ENCODE measurements around the gene PDLIM5. TPM values are rescaled to one million over a fixed set of nuclear protein-coding genes. Genes with fewer than 3 reads are reported as not detected.

The PDLIM5 gene
- total RNA-seq, 4 donors from 2014 or later: 90.8 to 169 (median 121) TPM

DNA sequence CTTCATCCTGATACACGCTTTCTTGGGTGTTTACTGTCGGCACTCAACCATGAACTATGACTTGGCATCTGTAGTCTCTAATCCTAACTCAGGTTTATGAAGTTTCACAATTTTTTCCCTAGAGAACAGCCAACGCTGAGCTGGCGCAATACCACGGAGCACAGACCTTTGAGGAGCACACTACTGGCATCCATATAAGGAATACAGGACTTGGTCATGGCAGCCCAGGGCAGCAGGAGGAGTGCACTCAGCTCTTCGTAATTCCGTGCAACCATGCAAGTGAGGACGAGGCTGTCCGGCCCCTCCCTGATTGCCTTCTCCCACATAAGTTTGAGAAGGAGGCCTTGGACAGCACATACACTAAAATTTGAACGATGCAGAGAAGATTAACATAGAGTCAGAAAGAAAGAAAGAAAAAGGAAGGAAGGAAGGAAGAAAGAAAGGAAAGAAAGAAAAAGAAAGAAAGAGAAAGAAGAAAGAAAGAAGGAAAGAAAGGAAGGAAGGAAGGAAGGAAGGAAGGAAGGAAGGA, 41.0 kb upstream of the PDLIM5 start:
- TF ChIP-seq, protein P1, sequence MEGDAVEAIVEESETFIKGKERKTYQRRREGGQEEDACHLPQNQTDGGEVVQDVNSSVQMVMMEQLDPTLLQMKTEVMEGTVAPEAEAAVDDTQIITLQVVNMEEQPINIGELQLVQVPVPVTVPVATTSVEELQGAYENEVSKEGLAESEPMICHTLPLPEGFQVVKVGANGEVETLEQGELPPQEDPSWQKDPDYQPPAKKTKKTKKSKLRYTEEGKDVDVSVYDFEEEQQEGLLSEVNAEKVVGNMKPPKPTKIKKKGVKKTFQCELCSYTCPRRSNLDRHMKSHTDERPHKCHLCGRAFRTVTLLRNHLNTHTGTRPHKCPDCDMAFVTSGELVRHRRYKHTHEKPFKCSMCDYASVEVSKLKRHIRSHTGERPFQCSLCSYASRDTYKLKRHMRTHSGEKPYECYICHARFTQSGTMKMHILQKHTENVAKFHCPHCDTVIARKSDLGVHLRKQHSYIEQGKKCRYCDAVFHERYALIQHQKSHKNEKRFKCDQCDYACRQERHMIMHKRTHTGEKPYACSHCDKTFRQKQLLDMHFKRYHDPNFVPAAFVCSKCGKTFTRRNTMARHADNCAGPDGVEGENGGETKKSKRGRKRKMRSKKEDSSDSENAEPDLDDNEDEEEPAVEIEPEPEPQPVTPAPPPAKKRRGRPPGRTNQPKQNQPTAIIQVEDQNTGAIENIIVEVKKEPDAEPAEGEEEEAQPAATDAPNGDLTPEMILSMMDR (IDR thresholded peaks at IDR 0.05; ENCODE audit: low read depth): no peak

DNA sequence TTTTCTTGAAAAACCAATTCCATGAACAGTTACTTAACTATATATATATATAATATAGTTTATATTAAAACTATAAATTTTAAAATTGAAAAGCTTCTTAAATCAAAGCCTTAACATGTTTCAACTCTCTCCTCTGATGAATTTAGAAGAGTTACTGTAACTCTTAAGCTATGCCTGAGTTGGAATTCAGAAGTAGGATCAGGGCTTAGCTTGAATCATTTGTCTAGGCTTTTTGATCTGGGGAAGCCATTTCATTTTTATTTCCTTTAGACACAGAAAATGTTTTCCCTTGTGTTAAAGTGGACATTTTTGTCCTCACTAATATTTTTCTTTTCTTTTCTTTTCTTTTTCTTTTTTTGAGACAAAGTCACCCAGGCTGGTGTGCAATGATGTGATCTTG, 40.4 kb upstream of the PDLIM5 start:
- TF ChIP-seq, protein P1 (IDR thresholded peaks at IDR 0.05; ENCODE audit: low read depth): no peak

DNA sequence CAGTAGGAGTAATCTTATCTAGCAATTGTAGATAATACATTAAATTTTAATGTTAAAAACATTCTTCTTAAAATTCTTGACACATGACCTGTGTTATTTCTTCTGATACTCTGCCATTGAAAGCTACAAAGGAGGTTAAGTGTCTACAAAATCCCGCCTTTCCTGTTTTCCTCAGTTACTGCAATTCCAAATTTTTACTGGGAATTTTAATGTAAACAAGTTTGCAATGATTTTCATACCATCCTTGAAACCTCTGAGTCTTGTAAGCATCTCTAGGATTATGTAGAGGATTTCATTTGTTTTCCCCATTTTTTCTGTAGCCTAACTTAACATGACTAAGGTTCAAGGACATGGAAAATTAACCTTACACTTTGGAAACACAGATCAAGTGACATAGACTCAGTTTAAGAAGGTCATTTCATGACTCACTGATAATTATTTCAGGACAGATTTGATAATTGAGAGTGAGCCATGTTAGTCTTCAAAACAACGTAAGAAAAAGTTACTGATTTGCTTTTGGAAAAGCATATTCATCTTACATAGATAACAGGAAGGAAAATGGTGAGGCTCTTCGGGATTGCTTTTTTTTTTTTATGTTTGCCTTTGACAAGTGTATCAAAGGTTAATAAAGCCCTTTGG, 39.6 kb upstream of the PDLIM5 start:
- TF ChIP-seq, protein P1 (IDR thresholded peaks at IDR 0.05; ENCODE audit: low read depth): no peak

DNA sequence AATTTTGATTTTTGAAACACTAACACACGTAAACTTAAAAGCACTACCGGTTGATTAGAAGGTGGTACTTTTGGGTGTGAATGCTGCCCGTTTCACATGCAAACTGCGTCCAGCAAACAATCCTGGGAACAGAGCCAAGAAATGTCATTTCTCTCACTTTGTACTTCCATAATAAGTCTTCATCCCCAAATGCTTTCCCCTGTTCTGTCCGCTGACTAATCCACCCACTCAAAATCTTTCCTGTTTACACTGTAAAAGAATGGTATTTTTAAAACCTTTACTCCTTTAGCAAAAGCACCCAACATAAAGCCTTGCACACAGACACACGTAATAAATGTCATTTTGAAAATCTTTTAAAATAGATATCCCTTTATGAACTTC, 39.1 kb upstream of the PDLIM5 start:
- TF ChIP-seq, protein P1 (IDR thresholded peaks at IDR 0.05; ENCODE audit: low read depth): no peak

DNA sequence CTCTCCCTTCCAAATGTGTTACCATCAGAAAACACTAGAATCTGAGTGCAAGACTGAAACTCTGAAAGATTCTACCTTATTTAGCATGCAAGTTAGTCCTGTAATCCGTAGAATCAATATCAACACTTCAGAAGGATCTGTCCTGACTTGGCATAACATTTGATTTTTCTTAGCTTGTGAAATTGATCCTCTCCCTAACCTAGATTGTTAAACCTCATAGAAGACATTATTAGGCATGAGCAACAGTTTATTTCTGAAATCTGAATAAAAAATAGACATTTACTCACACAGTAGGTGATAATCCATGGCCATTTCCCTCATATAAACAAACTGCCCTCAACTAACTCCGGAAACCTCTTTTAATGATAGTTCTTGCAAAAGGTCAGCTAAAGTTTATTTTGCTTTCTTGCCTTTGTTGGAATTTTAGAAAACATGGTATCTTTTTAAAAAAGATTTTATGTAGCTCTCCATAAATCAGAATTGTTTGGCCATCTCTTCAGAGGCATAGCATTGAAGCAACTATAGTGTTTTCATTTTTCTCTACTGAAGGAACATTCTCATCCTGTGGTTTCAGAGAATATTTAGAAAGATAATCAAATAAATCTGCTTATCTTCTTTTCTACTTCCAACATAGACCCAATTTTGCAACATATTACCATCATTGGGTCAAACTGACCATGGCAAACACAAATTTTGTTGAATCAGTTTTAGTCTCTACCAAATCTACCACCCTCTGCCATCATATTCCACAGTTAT, 38.5 kb upstream of the PDLIM5 start:
- TF ChIP-seq, protein P1 (IDR thresholded peaks at IDR 0.05; ENCODE audit: low read depth): no peak

DNA sequence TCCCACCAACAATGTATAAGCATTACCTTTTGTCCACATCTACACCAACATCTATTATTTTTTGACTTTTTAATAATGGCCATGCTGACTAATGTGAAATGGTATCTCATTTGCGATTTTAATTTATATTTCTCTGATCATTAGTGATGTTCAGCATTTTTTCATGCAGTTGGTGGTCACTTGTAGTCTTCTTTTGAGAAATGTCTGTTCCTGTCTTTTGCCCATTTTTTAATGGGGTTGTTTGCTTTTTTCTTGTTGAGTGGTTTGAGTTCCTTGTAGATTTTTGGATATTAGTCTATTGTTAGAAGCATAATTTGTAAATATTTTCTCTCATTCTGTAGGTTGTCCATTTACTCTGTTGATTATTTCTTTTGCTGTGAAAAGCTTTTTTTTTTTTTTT, 36.8 kb upstream of the PDLIM5 start:
- TF ChIP-seq, protein P1 (IDR thresholded peaks at IDR 0.05; ENCODE audit: low read depth): no peak

DNA sequence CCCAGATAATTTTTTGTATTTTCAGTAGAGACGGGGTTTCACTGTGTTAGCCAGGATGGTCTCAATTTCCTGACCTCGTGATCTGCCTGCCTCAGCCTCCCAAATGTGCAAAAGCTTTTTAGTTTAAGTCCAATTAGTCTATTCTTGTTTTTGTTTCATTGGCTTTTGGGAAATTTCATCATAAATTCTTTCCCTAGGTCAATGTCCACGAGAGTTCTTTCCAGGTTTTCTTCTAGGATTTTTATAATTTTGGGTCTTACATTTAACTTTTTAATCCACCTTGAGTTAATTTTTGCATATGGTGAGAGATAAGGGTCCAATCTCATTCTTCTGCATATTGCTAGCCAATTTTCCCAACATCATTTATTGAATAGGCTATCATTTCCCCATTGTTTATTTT, 36.3 kb upstream of the PDLIM5 start:
- TF ChIP-seq, protein P1 (IDR thresholded peaks at IDR 0.05; ENCODE audit: low read depth): no peak
